ENCODE data around the gene ERRFI1.
"Not testable (repeated sequence)": the region's sequence is repeated elsewhere in the genome, so short reads cannot be mapped to it uniquely, and the experiment has no call there.

Gene ERRFI1

DNA sequence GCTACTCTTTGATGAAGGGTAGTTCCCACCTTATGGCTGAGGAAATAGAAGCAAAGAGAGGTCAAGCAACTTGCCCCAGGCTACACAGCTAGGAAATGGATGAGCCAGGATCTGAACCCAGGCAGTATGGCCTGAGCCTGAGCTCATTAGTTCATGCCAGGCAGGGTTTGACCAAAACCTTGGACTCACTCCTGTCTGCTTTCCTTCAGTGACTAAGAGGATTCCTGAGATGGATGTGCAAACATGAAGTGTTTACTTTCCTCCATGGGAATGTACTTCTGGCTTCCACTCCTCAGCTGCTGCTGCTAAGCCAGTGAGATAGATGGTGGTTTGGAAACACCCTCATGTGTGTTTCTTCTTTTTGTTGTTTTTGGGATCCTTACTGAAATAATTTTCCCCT lies 35.1 kb upstream of the ERRFI1 start:
- no peaks in the 10 kb centered on the region for H3K27me3 ChIP-seq (ENCODE audit: low read depth, low read length)
- no peak overlapping the region for H3K9ac ChIP-seq (ENCODE audit: low read length)
- TF ChIP-seq EZH2phosphoT487 (IDR thresholded peaks at IDR 0.05; ENCODE audit: low read depth), result no peak
- TF ChIP-seq, protein P1, sequence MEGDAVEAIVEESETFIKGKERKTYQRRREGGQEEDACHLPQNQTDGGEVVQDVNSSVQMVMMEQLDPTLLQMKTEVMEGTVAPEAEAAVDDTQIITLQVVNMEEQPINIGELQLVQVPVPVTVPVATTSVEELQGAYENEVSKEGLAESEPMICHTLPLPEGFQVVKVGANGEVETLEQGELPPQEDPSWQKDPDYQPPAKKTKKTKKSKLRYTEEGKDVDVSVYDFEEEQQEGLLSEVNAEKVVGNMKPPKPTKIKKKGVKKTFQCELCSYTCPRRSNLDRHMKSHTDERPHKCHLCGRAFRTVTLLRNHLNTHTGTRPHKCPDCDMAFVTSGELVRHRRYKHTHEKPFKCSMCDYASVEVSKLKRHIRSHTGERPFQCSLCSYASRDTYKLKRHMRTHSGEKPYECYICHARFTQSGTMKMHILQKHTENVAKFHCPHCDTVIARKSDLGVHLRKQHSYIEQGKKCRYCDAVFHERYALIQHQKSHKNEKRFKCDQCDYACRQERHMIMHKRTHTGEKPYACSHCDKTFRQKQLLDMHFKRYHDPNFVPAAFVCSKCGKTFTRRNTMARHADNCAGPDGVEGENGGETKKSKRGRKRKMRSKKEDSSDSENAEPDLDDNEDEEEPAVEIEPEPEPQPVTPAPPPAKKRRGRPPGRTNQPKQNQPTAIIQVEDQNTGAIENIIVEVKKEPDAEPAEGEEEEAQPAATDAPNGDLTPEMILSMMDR (IDR thresholded peaks at IDR 0.05; ENCODE audit: low read depth, low read length), result no peak
- no peak overlapping the region for H2AFZ ChIP-seq (ENCODE audit: low read depth, low read length)
- no peak overlapping the region for H3K4me3 ChIP-seq (ENCODE audit: low read length)
- H3K9me3 ChIP-seq (ENCODE audit: insufficient read depth, low read length), result no peaks in the 10 kb centered on the region
- no peaks in the 10 kb centered on the region for H3K36me3 ChIP-seq (replicated peaks; ENCODE audit: low read depth, low read length)
- H3K79me2 ChIP-seq (ENCODE audit: low read length), result no peaks in the 10 kb centered on the region
- no peak overlapping the region for H3K4me2 ChIP-seq (ENCODE audit: low read length)
- H4K20me1 ChIP-seq (ENCODE audit: insufficient read depth, low read length), result no peaks in the 10 kb centered on the region
- H3K4me1 ChIP-seq (ENCODE audit: low read length), result no peaks in the 10 kb centered on the region
- H3K27ac ChIP-seq (ENCODE audit: low read length), result no peak overlapping the region

DNA sequence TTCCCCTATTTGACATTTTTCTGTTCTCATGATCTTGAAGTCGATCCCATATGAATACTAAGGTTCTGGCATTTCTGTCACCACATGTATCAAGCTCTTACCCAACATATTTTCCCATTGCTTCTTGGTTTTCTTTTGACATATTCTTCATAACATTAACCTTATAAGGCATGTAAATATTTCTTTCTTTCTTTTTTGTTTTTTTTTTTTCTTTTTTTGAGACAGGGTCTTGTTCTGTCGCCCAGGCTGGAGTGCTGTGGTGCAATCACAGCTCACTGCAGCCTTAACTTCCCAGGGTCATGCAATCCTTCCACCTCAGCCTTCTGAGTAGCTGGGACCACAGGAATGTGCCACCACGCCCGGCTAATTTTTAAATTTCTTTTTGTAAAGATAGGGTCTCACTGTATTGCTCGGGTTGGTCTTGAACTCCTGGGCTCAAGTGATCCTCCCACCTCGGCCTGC lies 33.1 kb upstream of the ERRFI1 start:
- H2AFZ ChIP-seq (ENCODE audit: low read depth, low read length), result no peak overlapping the region
- H3K9ac ChIP-seq (ENCODE audit: low read length), result no peak overlapping the region
- H3K36me3 ChIP-seq (replicated peaks; ENCODE audit: low read depth, low read length), result no peaks in the 10 kb centered on the region
- no peaks in the 10 kb centered on the region for H3K4me1 ChIP-seq (ENCODE audit: low read length)
- no peaks in the 10 kb centered on the region for H4K20me1 ChIP-seq (ENCODE audit: insufficient read depth, low read length)
- H3K4me3 ChIP-seq (ENCODE audit: low read length), result no peak overlapping the region
- H3K27ac ChIP-seq (ENCODE audit: low read length), result no peak overlapping the region
- H3K79me2 ChIP-seq (ENCODE audit: low read length), result no peaks in the 10 kb centered on the region
- H3K27me3 ChIP-seq (ENCODE audit: low read depth, low read length), result no peaks in the 10 kb centered on the region
- TF ChIP-seq EZH2phosphoT487 (IDR thresholded peaks at IDR 0.05; ENCODE audit: low read depth), result no peak
- TF ChIP-seq, protein P1 (IDR thresholded peaks at IDR 0.05; ENCODE audit: low read depth, low read length), result no peak
- H3K9me3 ChIP-seq (ENCODE audit: insufficient read depth, low read length), result no peaks in the 10 kb centered on the region
- no peak overlapping the region for H3K4me2 ChIP-seq (ENCODE audit: low read length)

DNA sequence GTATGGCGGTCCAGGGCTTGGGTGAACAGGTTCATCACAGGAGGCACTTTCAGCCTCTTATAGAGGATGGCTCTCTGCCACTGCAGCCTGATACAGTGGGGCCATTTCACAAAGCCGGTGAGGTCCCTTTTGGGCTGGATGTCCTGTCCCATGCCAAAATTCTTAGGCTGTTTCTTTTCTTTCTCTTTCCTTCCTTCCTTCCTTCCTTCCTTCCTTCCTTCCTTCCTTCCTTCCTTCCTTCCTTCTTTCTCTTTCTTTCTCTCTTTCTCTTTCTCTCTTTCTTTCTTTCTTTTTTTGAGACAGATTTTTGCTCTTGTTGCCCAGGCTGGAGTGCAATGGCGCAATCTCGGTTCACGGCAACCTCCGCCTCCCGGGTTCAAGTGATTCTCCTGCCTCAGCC lies 31.7 kb upstream of the ERRFI1 start:
- not testable (repeated sequence) for H2AFZ ChIP-seq (ENCODE audit: low read depth, low read length); H3K9me3 ChIP-seq (ENCODE audit: insufficient read depth, low read length); H3K79me2 ChIP-seq (ENCODE audit: low read length); H3K9ac ChIP-seq (ENCODE audit: low read length); H4K20me1 ChIP-seq (ENCODE audit: insufficient read depth, low read length); H3K4me3 ChIP-seq (ENCODE audit: low read length); H3K27ac ChIP-seq (ENCODE audit: low read length); H3K36me3 ChIP-seq (replicated peaks; ENCODE audit: low read depth, low read length); H3K4me2 ChIP-seq (ENCODE audit: low read length); H3K27me3 ChIP-seq (ENCODE audit: low read depth, low read length)
- H3K4me1 ChIP-seq (ENCODE audit: low read length), result peaks cover 13% of the 10 kb centered on the region

DNA sequence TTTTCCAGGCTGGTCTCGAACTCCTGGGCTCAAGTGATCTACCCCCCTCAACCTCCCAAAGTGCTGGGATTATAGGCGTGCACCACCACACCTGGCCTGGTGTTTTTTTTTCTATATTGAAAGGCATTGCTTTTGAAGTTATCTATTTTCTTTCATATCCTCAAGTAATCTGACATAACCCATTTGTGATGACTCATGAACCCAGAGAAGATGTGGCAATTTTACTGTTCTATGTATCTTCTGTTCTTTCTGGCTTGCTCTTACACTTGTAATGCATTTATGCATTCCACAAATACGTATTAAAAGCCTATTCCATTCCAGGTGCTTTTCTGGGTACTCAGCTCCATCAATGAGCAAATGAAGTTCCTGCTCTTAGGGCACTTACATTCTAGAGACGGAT lies 29.9 kb upstream of the ERRFI1 start:
- Histone ChIP-seq H2AFZ (ENCODE audit: low read depth, low read length) (no peak overlapping the region), H3K36me3 (replicated peaks; ENCODE audit: low read depth, low read length) (no peaks in the 10 kb centered on the region), H3K27ac (ENCODE audit: low read length) (no peak overlapping the region), H3K9ac (ENCODE audit: low read length) (no peak overlapping the region), H3K4me1 (ENCODE audit: low read length) (peaks cover 22% of the 10 kb centered on the region), H3K27me3 (ENCODE audit: low read depth, low read length) (no peaks in the 10 kb centered on the region), H3K9me3 (ENCODE audit: insufficient read depth, low read length) (no peaks in the 10 kb centered on the region), H3K4me3 (ENCODE audit: low read length) (no peak overlapping the region), H3K4me2 (ENCODE audit: low read length) (no peak overlapping the region), H3K79me2 (ENCODE audit: low read length) (no peaks in the 10 kb centered on the region), H4K20me1 (ENCODE audit: insufficient read depth, low read length) (no peaks in the 10 kb centered on the region)
- TF ChIP-seq, protein P1 (IDR thresholded peaks at IDR 0.05; ENCODE audit: low read depth, low read length), result no peak
- no peak for TF ChIP-seq EZH2phosphoT487 (IDR thresholded peaks at IDR 0.05; ENCODE audit: low read depth)
